WTC11 (cell line): ENCODE measurements around the gene FANCC. TPM values are rescaled to one million over a fixed set of nuclear protein-coding genes. Genes with fewer than 3 reads are reported as not detected.

Experiments used
- ATAC-seq: fragments of 200-7000 bp; cut with Tn5 transposase; 2 replicates; pipeline ENCODE4 v1.10.0; 2021; ENCODE audit warnings: mild to moderate bottlenecking, moderate library complexity
- CTCF ChIA-PET: fragments of 300-600 bp; sonication (Branson Sonifier 250); formaldehyde crosslinking; loops from one replicate; lab custom pipeline; 2021; ENCODE audit warnings: antibody characterized with exemption; lab: Charles Lee
- POLR2A ChIA-PET: fragments of 350-600 bp; sonication (Branson Sonifier 250); formaldehyde crosslinking; loops from one replicate; lab custom pipeline; 2021; ENCODE audit warnings: antibody characterized with exemption; lab: Charles Lee
- DNase-seq: peaks from one replicate; pipeline ENCODE4 v3.0.0; 2021; ENCODE audit warnings: low spot score
- H3K27ac Mint-ChIP-seq: 2 replicates; pipeline ENCODE4 v1.8.0; 2021; ENCODE audit warnings: mixed read lengths
- H3K27me3 Mint-ChIP-seq: 2 replicates; pipeline ENCODE4 v1.8.0; 2021; ENCODE audit warnings: low read depth, mild to moderate bottlenecking, moderate library complexity, mixed read lengths
- H3K36me3 Mint-ChIP-seq: 2 replicates; pipeline ENCODE4 v1.8.0; 2021; ENCODE audit warnings: mixed read lengths
- H3K4me1 Mint-ChIP-seq: 2 replicates; pipeline ENCODE4 v1.8.0; 2022; ENCODE audit warnings: mixed read lengths
- H3K4me3 Mint-ChIP-seq: 2 replicates; pipeline ENCODE4 v1.8.0; 2021; ENCODE audit warnings: mild to moderate bottlenecking, moderate library complexity, mixed read lengths
- H3K9me3 Mint-ChIP-seq: 2 replicates; pipeline ENCODE4 v1.8.0; 2021; ENCODE audit warnings: mixed read lengths
- ATF1 ChIP-seq: sonication (generic); formaldehyde crosslinking; IDR thresholded peaks from 2 replicates; pipeline ENCODE4 v1.8.1; 2023; ENCODE audit warnings: mild to moderate bottlenecking, moderate library complexity, missing genetic modification reagents
- ELF4 ChIP-seq: sonication (generic); formaldehyde crosslinking; IDR thresholded peaks from 2 replicates; pipeline ENCODE4 v1.8.1; 2022; ENCODE audit warnings: low read depth, mild to moderate bottlenecking, moderate library complexity, missing genetic modification reagents
- EMX1 ChIP-seq: fragments of 250-450 bp; sonication (Bioruptor Pico); IDR thresholded peaks from 2 replicates; pipeline ENCODE4 v1.8.0; 2021; ENCODE audit warnings: mild to moderate bottlenecking
- GTF2I ChIP-seq: fragments of 250-450 bp; sonication (Bioruptor Pico); conservative IDR thresholded peaks from 2 replicates; pipeline ENCODE4 v1.4.0; 2021; ENCODE audit warnings: mild to moderate bottlenecking
- JUN ChIP-seq: sonication (generic); formaldehyde crosslinking; IDR thresholded peaks from 2 replicates; pipeline ENCODE4 v1.8.0; 2023; ENCODE audit warnings: mild to moderate bottlenecking, missing genetic modification reagents
- NFATC4 ChIP-seq: fragments of 250-450 bp; sonication (Bioruptor Pico); IDR thresholded peaks from 2 replicates; pipeline ENCODE4 v1.9.0; 2021; ENCODE audit warnings: mild to moderate bottlenecking
- NFE2L1 ChIP-seq: sonication (generic); formaldehyde crosslinking; IDR thresholded peaks from 2 replicates; pipeline ENCODE4 v1.8.1; 2023; ENCODE audit warnings: missing genetic modification reagents
- NR1H2 ChIP-seq: sonication (generic); formaldehyde crosslinking; IDR thresholded peaks from 2 replicates; pipeline ENCODE4 v1.9.0; 2021; ENCODE audit warnings: mild to moderate bottlenecking, moderate library complexity, missing genetic modification reagents
- NR2C2 ChIP-seq: sonication (generic); formaldehyde crosslinking; IDR thresholded peaks from 2 replicates; pipeline ENCODE4 v1.8.0; 2022; ENCODE audit warnings: mild to moderate bottlenecking, missing genetic modification reagents
- SMAD4 ChIP-seq: sonication (generic); formaldehyde crosslinking; IDR thresholded peaks from 2 replicates; pipeline ENCODE4 v1.8.0; 2022; ENCODE audit warnings: mild to moderate bottlenecking, missing genetic modification reagents
- ZNF219 ChIP-seq: sonication (generic); formaldehyde crosslinking; IDR thresholded peaks from 2 replicates; pipeline ENCODE4 v1.8.0; 2023; ENCODE audit warnings: missing genetic modification reagents, mild to moderate bottlenecking, borderline replicate concordance
- ZNF396 ChIP-seq: fragments of 250-450 bp; sonication (Bioruptor Pico); IDR thresholded peaks from 2 replicates; pipeline ENCODE4 v1.8.0; 2021; ENCODE audit warnings: mild to moderate bottlenecking, moderate library complexity, borderline replicate concordance
- ZNF416 ChIP-seq: fragments of 250-450 bp; sonication (Bioruptor Pico); IDR thresholded peaks from 2 replicates; pipeline ENCODE4 v1.9.0; 2021; ENCODE audit warnings: mild to moderate bottlenecking, inconsistent platforms
- total RNA-seq: library from RNA; stranded (reverse); gene quantifications from 3 replicates; pipeline ENCODE4 v1.2.3, GENCODE V29; 2021
- TF ChIP-seq, protein P1 (sequence below): sonication (generic); formaldehyde crosslinking; IDR thresholded peaks from 2 replicates; pipeline ENCODE4 v1.8.1; 2023; ENCODE audit warnings: mild to moderate bottlenecking, missing genetic modification reagents
- TF ChIP-seq, protein P2 (sequence below): sonication (generic); formaldehyde crosslinking; IDR thresholded peaks from 2 replicates; pipeline ENCODE4 v1.8.0; 2022; ENCODE audit warnings: mild to moderate bottlenecking, missing genetic modification reagents
- TF ChIP-seq, protein P3 (sequence below): sonication (generic); formaldehyde crosslinking; IDR thresholded peaks from 2 replicates; pipeline ENCODE4 v1.8.1; 2023; ENCODE audit warnings: mild to moderate bottlenecking, missing genetic modification reagents, moderate library complexity
- TF ChIP-seq, protein P4 (sequence below): sonication (generic); formaldehyde crosslinking; IDR thresholded peaks from 2 replicates; pipeline ENCODE4 v1.8.0; 2022; ENCODE audit warnings: mild to moderate bottlenecking, missing genetic modification reagents
- TF ChIP-seq, protein P5 (sequence below): sonication (generic); formaldehyde crosslinking; IDR thresholded peaks from 2 replicates; pipeline ENCODE4 v1.8.1; 2023; ENCODE audit warnings: mild to moderate bottlenecking, moderate library complexity, missing genetic modification reagents
- TF ChIP-seq, protein P6 (sequence below): sonication (generic); formaldehyde crosslinking; conservative IDR thresholded peaks from 2 replicates; pipeline ENCODE4 v1.8.1; 2023; ENCODE audit warnings: mild to moderate bottlenecking, low read depth, missing genetic modification reagents, moderate library complexity
- TF ChIP-seq, protein P7 (sequence below): sonication (generic); formaldehyde crosslinking; IDR thresholded peaks from 2 replicates; pipeline ENCODE4 v1.8.0; 2023; ENCODE audit warnings: missing genetic modification reagents

FANCC gene
- total RNA-seq, 1 experiment from 2014 or later, result 10.9 TPM

DNA sequence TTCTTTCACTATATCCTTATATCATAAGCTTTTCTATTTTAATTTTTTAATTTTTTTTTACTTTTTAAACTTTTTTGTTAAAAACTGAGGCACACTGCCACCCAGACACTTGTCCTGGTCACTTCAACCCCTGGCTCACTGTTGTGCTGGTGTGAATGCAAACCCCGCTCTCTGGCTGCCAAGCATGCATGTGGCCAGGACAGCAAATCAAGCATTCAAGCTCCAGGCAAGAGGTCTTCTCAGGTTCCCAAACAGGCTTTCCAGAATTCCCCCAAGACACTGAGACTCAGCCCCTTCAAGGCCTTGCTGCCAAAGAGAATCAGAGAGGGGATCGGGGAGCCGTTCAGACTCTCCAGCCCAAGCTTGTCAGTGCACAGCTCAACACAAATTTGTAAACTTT, 139.9 kb downstream of the FANCC start:
- ATAC-seq, result no peak
- POLR2A ChIA-PET, result no interaction called here
- no peak for TF ChIP-seq ELF4 (CRISPR knock-in tag)
- TF ChIP-seq, protein P1, sequence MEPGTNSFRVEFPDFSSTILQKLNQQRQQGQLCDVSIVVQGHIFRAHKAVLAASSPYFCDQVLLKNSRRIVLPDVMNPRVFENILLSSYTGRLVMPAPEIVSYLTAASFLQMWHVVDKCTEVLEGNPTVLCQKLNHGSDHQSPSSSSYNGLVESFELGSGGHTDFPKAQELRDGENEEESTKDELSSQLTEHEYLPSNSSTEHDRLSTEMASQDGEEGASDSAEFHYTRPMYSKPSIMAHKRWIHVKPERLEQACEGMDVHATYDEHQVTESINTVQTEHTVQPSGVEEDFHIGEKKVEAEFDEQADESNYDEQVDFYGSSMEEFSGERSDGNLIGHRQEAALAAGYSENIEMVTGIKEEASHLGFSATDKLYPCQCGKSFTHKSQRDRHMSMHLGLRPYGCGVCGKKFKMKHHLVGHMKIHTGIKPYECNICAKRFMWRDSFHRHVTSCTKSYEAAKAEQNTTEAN, result no peak
- TF ChIP-seq SMAD4 (CRISPR knock-in tag), result no peak
- TF ChIP-seq, protein P2, sequence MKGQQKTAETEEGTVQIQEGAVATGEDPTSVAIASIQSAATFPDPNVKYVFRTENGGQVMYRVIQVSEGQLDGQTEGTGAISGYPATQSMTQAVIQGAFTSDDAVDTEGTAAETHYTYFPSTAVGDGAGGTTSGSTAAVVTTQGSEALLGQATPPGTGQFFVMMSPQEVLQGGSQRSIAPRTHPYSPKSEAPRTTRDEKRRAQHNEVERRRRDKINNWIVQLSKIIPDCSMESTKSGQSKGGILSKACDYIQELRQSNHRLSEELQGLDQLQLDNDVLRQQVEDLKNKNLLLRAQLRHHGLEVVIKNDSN (CRISPR knock-in tag), result no peak
- TF ChIP-seq ZNF219 (CRISPR knock-in tag), result no peak
- TF ChIP-seq, protein P3, sequence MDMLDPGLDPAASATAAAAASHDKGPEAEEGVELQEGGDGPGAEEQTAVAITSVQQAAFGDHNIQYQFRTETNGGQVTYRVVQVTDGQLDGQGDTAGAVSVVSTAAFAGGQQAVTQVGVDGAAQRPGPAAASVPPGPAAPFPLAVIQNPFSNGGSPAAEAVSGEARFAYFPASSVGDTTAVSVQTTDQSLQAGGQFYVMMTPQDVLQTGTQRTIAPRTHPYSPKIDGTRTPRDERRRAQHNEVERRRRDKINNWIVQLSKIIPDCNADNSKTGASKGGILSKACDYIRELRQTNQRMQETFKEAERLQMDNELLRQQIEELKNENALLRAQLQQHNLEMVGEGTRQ (CRISPR knock-in tag), result no peak
- TF ChIP-seq, protein P4, sequence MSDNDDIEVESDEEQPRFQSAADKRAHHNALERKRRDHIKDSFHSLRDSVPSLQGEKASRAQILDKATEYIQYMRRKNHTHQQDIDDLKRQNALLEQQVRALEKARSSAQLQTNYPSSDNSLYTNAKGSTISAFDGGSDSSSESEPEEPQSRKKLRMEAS, result no peak
- no peak for TF ChIP-seq GTF2I (CRISPR knock-in tag)
- TF ChIP-seq JUN (CRISPR knock-in tag), result no peak
- TF ChIP-seq, protein P5, sequence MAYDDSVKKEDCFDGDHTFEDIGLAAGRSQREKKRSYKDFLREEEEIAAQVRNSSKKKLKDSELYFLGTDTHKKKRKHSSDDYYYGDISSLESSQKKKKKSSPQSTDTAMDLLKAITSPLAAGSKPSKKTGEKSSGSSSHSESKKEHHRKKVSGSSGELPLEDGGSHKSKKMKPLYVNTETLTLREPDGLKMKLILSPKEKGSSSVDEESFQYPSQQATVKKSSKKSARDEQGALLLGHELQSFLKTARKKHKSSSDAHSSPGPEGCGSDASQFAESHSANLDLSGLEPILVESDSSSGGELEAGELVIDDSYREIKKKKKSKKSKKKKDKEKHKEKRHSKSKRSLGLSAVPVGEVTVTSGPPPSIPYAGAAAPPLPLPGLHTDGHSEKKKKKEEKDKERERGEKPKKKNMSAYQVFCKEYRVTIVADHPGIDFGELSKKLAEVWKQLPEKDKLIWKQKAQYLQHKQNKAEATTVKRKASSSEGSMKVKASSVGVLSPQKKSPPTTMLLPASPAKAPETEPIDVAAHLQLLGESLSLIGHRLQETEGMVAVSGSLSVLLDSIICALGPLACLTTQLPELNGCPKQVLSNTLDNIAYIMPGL (CRISPR knock-in tag), result no peak
- TF ChIP-seq, protein P6, sequence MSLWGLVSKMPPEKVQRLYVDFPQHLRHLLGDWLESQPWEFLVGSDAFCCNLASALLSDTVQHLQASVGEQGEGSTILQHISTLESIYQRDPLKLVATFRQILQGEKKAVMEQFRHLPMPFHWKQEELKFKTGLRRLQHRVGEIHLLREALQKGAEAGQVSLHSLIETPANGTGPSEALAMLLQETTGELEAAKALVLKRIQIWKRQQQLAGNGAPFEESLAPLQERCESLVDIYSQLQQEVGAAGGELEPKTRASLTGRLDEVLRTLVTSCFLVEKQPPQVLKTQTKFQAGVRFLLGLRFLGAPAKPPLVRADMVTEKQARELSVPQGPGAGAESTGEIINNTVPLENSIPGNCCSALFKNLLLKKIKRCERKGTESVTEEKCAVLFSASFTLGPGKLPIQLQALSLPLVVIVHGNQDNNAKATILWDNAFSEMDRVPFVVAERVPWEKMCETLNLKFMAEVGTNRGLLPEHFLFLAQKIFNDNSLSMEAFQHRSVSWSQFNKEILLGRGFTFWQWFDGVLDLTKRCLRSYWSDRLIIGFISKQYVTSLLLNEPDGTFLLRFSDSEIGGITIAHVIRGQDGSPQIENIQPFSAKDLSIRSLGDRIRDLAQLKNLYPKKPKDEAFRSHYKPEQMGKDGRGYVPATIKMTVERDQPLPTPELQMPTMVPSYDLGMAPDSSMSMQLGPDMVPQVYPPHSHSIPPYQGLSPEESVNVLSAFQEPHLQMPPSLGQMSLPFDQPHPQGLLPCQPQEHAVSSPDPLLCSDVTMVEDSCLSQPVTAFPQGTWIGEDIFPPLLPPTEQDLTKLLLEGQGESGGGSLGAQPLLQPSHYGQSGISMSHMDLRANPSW (CRISPR knock-in tag), result no peak
- no peak for TF ChIP-seq ZNF396 (CRISPR knock-in tag)
- no peak for TF ChIP-seq NFATC4 (CRISPR knock-in tag)
- TF ChIP-seq NFE2L1 (CRISPR knock-in tag), result no peak
- TF ChIP-seq, protein P7, sequence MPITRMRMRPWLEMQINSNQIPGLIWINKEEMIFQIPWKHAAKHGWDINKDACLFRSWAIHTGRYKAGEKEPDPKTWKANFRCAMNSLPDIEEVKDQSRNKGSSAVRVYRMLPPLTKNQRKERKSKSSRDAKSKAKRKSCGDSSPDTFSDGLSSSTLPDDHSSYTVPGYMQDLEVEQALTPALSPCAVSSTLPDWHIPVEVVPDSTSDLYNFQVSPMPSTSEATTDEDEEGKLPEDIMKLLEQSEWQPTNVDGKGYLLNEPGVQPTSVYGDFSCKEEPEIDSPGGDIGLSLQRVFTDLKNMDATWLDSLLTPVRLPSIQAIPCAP (CRISPR knock-in tag), result no peak
- TF ChIP-seq ZNF416 (CRISPR knock-in tag), result no peak
- TF ChIP-seq NR2C2 (CRISPR knock-in tag), result no peak
- no peak for TF ChIP-seq EMX1 (CRISPR knock-in tag)
- TF ChIP-seq ATF1 (CRISPR knock-in tag), result no peak
- no peak for TF ChIP-seq NR1H2 (CRISPR knock-in tag)
- no peak overlapping the region for H3K4me3 Mint-ChIP-seq
- no peak for DNase-seq
- H3K27ac Mint-ChIP-seq, result no peak overlapping the region
- no peaks in the 10 kb centered on the region for H3K9me3 Mint-ChIP-seq
- H3K36me3 Mint-ChIP-seq, result no peaks in the 10 kb centered on the region
- CTCF ChIA-PET, result interaction anchor here (1.5 to 5.7 kb wide), 2 partner anchors 10 to 50 kb away, joined by 8 to 34 read pairs; no protein-coding TSS in a partner anchor
- peaks cover 19% of the 10 kb centered on the region for H3K4me1 Mint-ChIP-seq
- no peaks in the 10 kb centered on the region for H3K27me3 Mint-ChIP-seq
